Upper lobe of right lung (tissue), 1 donor: Measurements from ENCODE around the gene POU2F1. TPM values are rescaled to one million over a fixed set of nuclear protein-coding genes. Genes with fewer than 3 reads are reported as not detected.

ENCODE experiments used
- ATAC-seq: fragments of 200-7000 bp; cut with Tn5 transposase; one replicate; pipeline ENCODE4 v1.9.1; 2020; ENCODE audit warnings: mild to moderate bottlenecking, moderate library complexity
- DNase-seq: peaks from one replicate; pipeline ENCODE4 v3.0.0-alpha.2; 2020
- H3K27ac ChIP-seq: fragments of 200-600 bp; one replicate; pipeline ENCODE4 v1.8.0; 2022
- H3K27me3 ChIP-seq: fragments of 200-600 bp; one replicate; pipeline ENCODE4 v1.8.0; 2022; ENCODE audit warnings: mild to moderate bottlenecking
- H3K36me3 ChIP-seq: fragments of 200-600 bp; one replicate; pipeline ENCODE4 v1.8.0; 2022
- H3K4me1 ChIP-seq: fragments of 200-600 bp; one replicate; pipeline ENCODE4 v1.8.0; 2022
- H3K4me3 ChIP-seq: fragments of 200-600 bp; one replicate; pipeline ENCODE4 v1.8.0; 2022; ENCODE audit warnings: mild to moderate bottlenecking
- H3K9me3 ChIP-seq: fragments of 200-600 bp; one replicate; pipeline ENCODE4 v1.8.0; 2022
- intact Hi-C: fragments of 100-400 bp; cut with DNase I; formaldehyde crosslinking; loops from one replicate; pipeline ENCODE4 v1.11.0; 2022
- total RNA-seq: library from RNA; stranded (reverse); fragmentation: NEBNext Ultra II Directional; extraction: Animal tissue kit (Norgen Biotek cat#: 25700); gene quantifications from one replicate; pipeline ENCODE4 v1.2.1, GENCODE V29; 2021
- TF ChIP-seq, protein P1 (sequence below): fragments of 200-600 bp; IDR thresholded peaks from one replicate; pipeline ENCODE4 v1.8.0; 2022; ENCODE audit warnings: antibody characterized with exemption
- donor health status: DM: no; HTN: yes; CAD: no; lungs with severe emphysema.

POU2F1 gene
- total RNA-seq, 1 donor from 2014 or later, result 15.3 TPM

GRCh38 chr1:167331650-167332049 is 111.0 kb downstream of the POU2F1 start:
- intact Hi-C loops, result no loop called here
- DNase-seq (no peak), ATAC-seq (no peak)
- Histone ChIP-seq H3K36me3 (peaks cover 4% of the 10 kb centered on the region), H3K9me3 (no peaks in the 10 kb centered on the region), H3K27ac (no peak overlapping the region), H3K4me1 (peaks cover 19% of the 10 kb centered on the region), H3K27me3 (no peaks in the 10 kb centered on the region), H3K4me3 (no peak overlapping the region)
- TF ChIP-seq, protein P1, sequence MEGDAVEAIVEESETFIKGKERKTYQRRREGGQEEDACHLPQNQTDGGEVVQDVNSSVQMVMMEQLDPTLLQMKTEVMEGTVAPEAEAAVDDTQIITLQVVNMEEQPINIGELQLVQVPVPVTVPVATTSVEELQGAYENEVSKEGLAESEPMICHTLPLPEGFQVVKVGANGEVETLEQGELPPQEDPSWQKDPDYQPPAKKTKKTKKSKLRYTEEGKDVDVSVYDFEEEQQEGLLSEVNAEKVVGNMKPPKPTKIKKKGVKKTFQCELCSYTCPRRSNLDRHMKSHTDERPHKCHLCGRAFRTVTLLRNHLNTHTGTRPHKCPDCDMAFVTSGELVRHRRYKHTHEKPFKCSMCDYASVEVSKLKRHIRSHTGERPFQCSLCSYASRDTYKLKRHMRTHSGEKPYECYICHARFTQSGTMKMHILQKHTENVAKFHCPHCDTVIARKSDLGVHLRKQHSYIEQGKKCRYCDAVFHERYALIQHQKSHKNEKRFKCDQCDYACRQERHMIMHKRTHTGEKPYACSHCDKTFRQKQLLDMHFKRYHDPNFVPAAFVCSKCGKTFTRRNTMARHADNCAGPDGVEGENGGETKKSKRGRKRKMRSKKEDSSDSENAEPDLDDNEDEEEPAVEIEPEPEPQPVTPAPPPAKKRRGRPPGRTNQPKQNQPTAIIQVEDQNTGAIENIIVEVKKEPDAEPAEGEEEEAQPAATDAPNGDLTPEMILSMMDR, result no peak

- Histone ChIP-seq H3K27ac (no peak overlapping the region), H3K4me1 (peaks cover 19% of the 10 kb centered on the region), H3K27me3 (no peaks in the 10 kb centered on the region), H3K36me3 (peaks cover 4% of the 10 kb centered on the region), H3K9me3 (no peaks in the 10 kb centered on the region), H3K4me3 (no peak overlapping the region)
- DNase-seq (no peak), ATAC-seq (peak; percentile 33)
- TF ChIP-seq, protein P1, result no peak
- intact Hi-C loops, result no loop called here
These were observed 111.8 kb downstream of the POU2F1 start for GRCh38 chr1:167332503-167332902.

- intact Hi-C loops, result no loop called here
- TF ChIP-seq, protein P1, result no peak
These were observed 112.4 kb downstream of the POU2F1 start for GRCh38 chr1:167333124-167333523.

DNA sequence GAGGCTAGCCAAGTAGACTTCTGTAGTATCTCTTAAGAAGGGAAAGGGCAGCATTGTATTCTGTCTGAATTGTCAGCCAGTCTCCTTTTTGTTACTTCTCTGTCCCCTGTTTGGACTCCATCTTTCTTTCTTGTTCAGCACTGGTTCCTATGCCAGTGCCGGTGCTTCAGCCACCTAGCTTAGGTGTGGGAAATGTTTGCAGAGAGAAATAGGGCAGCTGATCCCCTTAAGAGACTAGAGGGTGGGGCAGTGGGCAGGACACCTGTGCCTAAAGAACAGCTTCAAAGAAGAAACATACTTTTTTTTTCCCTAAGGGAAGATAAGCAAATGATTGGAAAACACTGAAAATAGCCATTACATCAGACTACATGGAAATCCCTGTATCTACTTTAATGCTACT is 113.0 kb downstream of the POU2F1 start:
- Histone ChIP-seq H3K4me3 (no peak overlapping the region), H3K9me3 (no peaks in the 10 kb centered on the region), H3K27ac (no peak overlapping the region), H3K27me3 (no peaks in the 10 kb centered on the region), H3K36me3 (peaks cover 4% of the 10 kb centered on the region), H3K4me1 (peaks cover 19% of the 10 kb centered on the region)
- ATAC-seq (no peak), DNase-seq (no peak)
- TF ChIP-seq, protein P1, result no peak
- intact Hi-C loops, result no loop called here

More at GRCh38 chr1:167333124-167333523, 112.4 kb downstream of the POU2F1 start:
- H3K4me3 ChIP-seq, result no peak overlapping the region
- H3K9me3 ChIP-seq, result no peaks in the 10 kb centered on the region
- peaks cover 4% of the 10 kb centered on the region for H3K36me3 ChIP-seq
- H3K27ac ChIP-seq, result no peak overlapping the region
- ATAC-seq (no peak), DNase-seq (no peak)
- H3K4me1 ChIP-seq, result peaks cover 19% of the 10 kb centered on the region
- no peaks in the 10 kb centered on the region for H3K27me3 ChIP-seq

- no peak for ATAC-seq
These were observed 118.7 kb downstream of the POU2F1 start for GRCh38 chr1:167339405-167339804.

More at GRCh38 chr1:167339405-167339804, 118.7 kb downstream of the POU2F1 start:
- intact Hi-C loops, result no loop called here
- Histone ChIP-seq H3K4me1 (no peaks in the 10 kb centered on the region), H3K9me3 (no peaks in the 10 kb centered on the region), H3K36me3 (no peaks in the 10 kb centered on the region), H3K27ac (no peak overlapping the region), H3K4me3 (no peak overlapping the region), H3K27me3 (no peaks in the 10 kb centered on the region)
- no peak for DNase-seq
- TF ChIP-seq, protein P1, result no peak
